OCI-LY7 (cell line): Measurements from ENCODE around the gene RPL36.

Experiments
- CTCF ChIP-seq: fragments of 200-600 bp; sonication (generic); conservative IDR thresholded peaks from 2 replicates; pipeline ENCODE4 v1.5.1; 2014; ENCODE audit warnings: mild to moderate bottlenecking, antibody characterized with exemption, low read length, moderate library complexity, mixed read lengths
- EZH2phosphoT487 ChIP-seq: fragments of 200-600 bp; sonication (generic); IDR thresholded peaks from 2 replicates; pipeline ENCODE4 v1.6.1; 2018; ENCODE audit warnings: low read depth, borderline replicate concordance, mild to moderate bottlenecking, mixed run types, antibody characterized with exemption, low read length, moderate library complexity, mixed read lengths

GRCh38 chr19:5654931-5655330 lies 35.2 kb upstream of the RPL36 start:
- TF ChIP-seq CTCF (no peak), EZH2phosphoT487 (no peak)
